ENCODE measurements around the gene DNAJB7.
"Not testable (repeated sequence)": the region's sequence is repeated elsewhere in the genome, so short reads cannot be mapped to it uniquely, and the experiment has no call there.

DNA sequence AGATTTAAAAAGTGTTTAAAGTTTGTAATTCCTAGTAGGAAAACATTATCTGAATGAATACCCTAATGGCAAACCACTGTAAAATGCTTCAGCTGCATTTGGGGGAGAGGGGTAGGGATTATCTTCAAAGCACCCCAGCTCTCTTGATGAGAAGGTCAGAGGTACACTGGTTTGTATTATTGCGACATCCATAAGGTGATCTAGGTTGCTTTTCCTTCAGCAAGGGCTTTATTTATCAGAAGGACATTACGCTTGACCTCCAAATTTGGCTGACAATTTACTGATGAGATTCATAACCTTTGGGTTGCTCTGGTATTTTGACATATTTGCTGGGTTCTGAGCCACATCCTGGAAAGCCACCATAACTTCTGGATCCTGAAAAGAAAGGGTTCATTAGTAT, 35.6 kb downstream of the DNAJB7 start:
- not testable (repeated sequence) for TF ChIP-seq CTCF, POLR2A (IDR thresholded peaks at IDR 0.05)

Data from ovary (tissue), 3 donors.